Esophagus squamous epithelium (tissue), 4 donors: ENCODE measurements around the gene NSUN3.

Experiments used
- CTCF ChIP-seq, 6 experiments: fragments of 450-650 bp in 4 of 6; fragments of 200-600 bp in 2 of 6; sonication (generic) in 2 of 6; IDR thresholded peaks; one replicate each; pipeline ENCODE4 v1.5.1; 2016 to 2019; ENCODE audit warnings: antibody characterized with exemption in 6 of 6, mild to moderate bottlenecking in 4 of 6, moderate library complexity in 4 of 6
- POLR2A ChIP-seq, 4 donors: fragments of 450-650 bp; IDR thresholded peaks; one replicate each; pipeline ENCODE4 v1.6.1; 2017; ENCODE audit warnings: antibody characterized with exemption in 4 of 4, mild to moderate bottlenecking in 4 of 4, moderate library complexity in 3 of 4

DNA sequence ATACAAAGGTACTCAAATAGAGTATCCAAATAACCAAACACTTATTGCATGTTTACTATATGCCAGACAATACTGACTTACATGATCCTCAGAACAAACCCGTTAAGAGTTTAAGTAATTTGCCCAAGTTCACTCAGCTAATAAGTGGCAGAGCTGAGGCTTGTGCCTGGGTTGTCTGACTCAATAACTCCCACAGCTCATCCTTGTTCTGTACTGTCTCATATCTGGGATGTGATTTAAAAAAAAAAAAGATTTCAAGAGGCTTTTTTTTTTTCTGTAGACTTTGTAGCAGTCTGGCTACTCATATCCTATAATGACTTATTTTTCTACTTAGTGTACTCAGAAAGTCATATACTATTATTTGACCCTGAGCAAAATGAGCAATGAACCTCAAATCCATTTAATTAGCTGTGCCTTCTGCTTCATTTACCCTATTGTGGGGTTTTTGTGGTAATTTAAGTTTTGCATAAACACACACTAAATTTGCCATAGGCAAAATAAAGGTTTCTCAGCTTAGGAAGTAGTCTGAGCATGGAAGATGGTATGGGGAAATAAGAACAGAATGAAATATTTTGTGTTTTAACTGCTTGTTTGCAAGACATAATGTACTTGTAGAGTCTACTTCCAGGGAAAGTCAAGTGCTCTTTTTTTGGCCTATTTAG, 3.1 kb downstream of the NSUN3 start:
- TF ChIP-seq POLR2A (IDR thresholded peaks at IDR 0.05), result no peak
- no peak for TF ChIP-seq CTCF (IDR thresholded peaks at IDR 0.05)
